Activated T-helper 1 cell treated with anti-CD3 and anti-CD28 coated beads, Interleukin-12 subunit alpha, Interleukin-12 subunit beta, Interleukin-2, Interleukin-4 antibody, amounts not matched to agents 30 ng/mL and 10 ng/mL and 1 ng/mL, durations not matched to agents 14 hours and 24 hours and 36 hours (primary cell): ENCODE data around the gene SERP1. TPM values are rescaled to one million over a fixed set of nuclear protein-coding genes. Genes with fewer than 3 reads are reported as not detected.

Experiments used
- DNase-seq: peaks from one replicate; pipeline ENCODE4 v3.0.0; 2021; ENCODE audit warnings: low spot score
- H3K27ac Mint-ChIP-seq: one replicate; pipeline ENCODE4 v1.8.0; 2021; ENCODE audit warnings: mild to moderate bottlenecking, mixed read lengths
- H3K27me3 Mint-ChIP-seq: one replicate; pipeline ENCODE4 v1.8.0; 2022; ENCODE audit warnings: mild to moderate bottlenecking, moderate library complexity, mixed read lengths; ENCODE audit not compliant: insufficient read depth
- H3K36me3 Mint-ChIP-seq: one replicate; pipeline ENCODE4 v1.8.0; 2021; ENCODE audit warnings: low read depth, mixed read lengths
- H3K4me1 Mint-ChIP-seq: one replicate; pipeline ENCODE4 v1.8.0; 2021; ENCODE audit warnings: low read depth, mixed read lengths
- H3K4me3 Mint-ChIP-seq: one replicate; pipeline ENCODE4 v1.8.0; 2021; ENCODE audit warnings: mild to moderate bottlenecking, moderate library complexity, mixed read lengths
- H3K9me3 Mint-ChIP-seq: one replicate; pipeline ENCODE4 v1.8.0; 2021; ENCODE audit warnings: mixed read lengths
- intact Hi-C: fragments of 100-400 bp; cut with micrococcal nuclease; formaldehyde crosslinking; loops from one replicate; pipeline ENCODE4 v1.15.1; 2024
- total RNA-seq: library from RNA; stranded (reverse); gene quantifications from 2 replicates; pipeline ENCODE4 v1.2.3, GENCODE V29; 2022

The SERP1 gene
- total RNA-seq, 1 donor from 2014 or later, result 96.0 TPM

GRCh38 chr3:150555859-150556436, 9.7 kb upstream of the SERP1 start:
- no peaks in the 10 kb centered on the region for H3K27me3 Mint-ChIP-seq
- H3K27ac Mint-ChIP-seq, result no peak overlapping the region
- no peaks in the 10 kb centered on the region for H3K9me3 Mint-ChIP-seq
- intact Hi-C loops, result no loop called here
- H3K4me1 Mint-ChIP-seq, result peaks cover 45% of the 10 kb centered on the region
- DNase-seq, result no peak
- peaks cover 45% of the 10 kb centered on the region for H3K36me3 Mint-ChIP-seq
- no peak overlapping the region for H3K4me3 Mint-ChIP-seq

GRCh38 chr3:150547045-150547741, 897 bp upstream of the SERP1 start:
- intact Hi-C loops, result loop anchor here (2.0 to 10.0 kb wide), 10 partner anchors 18 to 1710 kb away; partner anchors contain the start of genes COMMD2, GPR171 and RNF13
- Mint-ChIP-seq H3K27me3 (no peaks in the 10 kb centered on the region), H3K36me3 (peaks cover 48% of the 10 kb centered on the region), H3K4me3 (peak overlapping the region; percentile 95), H3K27ac (peak overlapping the region; percentile 98), H3K4me1 (peaks cover 63% of the 10 kb centered on the region), H3K9me3 (no peaks in the 10 kb centered on the region)
- no peak for DNase-seq

DNA sequence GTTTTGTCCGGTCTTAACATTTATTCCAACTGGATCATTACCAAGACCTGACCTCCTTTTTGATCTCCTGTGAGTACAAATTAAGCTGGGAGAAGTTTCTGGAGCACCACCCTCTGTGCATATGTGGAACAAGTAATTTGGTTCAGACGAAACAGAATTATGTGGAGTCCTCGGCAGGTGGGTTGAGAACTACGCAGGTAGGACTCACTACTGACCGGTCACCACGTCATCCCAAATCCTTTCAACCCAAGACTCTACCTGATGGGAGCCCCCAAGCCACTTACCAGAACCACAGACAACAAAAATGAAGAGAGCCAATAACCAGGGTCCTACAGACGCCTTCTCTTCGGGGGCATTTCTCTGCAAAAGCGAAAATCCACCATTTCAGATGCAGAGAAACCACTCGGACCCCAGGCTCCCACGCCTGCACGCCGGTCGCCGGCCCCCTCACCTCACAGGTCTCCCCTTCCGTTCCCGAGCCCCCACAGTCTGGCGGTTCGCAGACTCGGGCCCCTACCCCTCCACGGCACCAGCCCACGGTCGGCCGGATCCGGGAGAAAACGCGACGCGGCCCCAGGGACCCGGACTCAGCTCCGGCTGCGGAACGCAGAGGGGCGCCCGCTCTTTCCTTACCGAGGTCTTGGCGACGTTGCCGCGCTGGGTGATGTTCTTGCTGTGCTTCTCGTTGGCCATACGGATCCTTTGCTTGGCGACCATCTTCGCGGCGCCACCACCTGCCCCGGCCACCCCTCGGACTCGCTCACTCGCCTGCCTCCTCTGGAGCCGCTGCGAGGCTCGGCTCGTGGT, 674 bp downstream of the SERP1 start:
- H3K27me3 Mint-ChIP-seq, result no peaks in the 10 kb centered on the region
- intact Hi-C loops, result loop anchor here (1.0 to 10.0 kb wide), 19 partner anchors 17 to 1712 kb away; partner anchors contain the start of genes COMMD2, ERICH6, GPR171 and RNF13
- DNase-seq, result no peak
- peaks cover 68% of the 10 kb centered on the region for H3K4me1 Mint-ChIP-seq
- no peaks in the 10 kb centered on the region for H3K9me3 Mint-ChIP-seq
- peak overlapping the region; percentile 95 for H3K4me3 Mint-ChIP-seq
- peak overlapping the region; percentile 98 for H3K27ac Mint-ChIP-seq
- H3K36me3 Mint-ChIP-seq, result peaks cover 53% of the 10 kb centered on the region

DNA sequence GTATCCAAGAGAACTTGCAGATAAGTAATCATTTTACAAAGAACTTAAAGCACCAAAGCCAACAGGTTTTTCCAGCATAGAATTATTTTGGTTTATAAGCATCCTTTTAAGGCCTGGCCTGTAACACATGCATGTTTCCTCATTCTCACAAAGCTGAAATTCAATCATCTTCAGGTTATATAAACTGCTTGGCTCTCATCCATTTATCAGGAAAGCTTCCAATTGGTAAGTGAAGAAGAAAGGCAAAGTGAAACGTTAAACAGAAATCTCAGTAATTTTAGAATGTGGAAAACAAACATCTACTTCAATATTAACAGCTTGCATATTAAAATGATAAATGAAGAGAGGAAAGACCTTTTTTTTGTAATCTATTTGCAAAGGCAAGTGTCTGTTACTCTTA, 1.6 kb downstream of the SERP1 start:
- H3K9me3 Mint-ChIP-seq, result no peaks in the 10 kb centered on the region
- H3K4me1 Mint-ChIP-seq, result peaks cover 64% of the 10 kb centered on the region
- H3K27ac Mint-ChIP-seq, result no peak overlapping the region
- H3K4me3 Mint-ChIP-seq, result peak overlapping the region; percentile 95
- intact Hi-C loops, result loop anchor here (1.0 to 10.0 kb wide), 8 partner anchors 16 to 1713 kb away; partner anchors contain the start of genes COMMD2 and GPR171
- H3K27me3 Mint-ChIP-seq, result no peaks in the 10 kb centered on the region
- no peak for DNase-seq
- H3K36me3 Mint-ChIP-seq, result peaks cover 51% of the 10 kb centered on the region

- intact Hi-C loops, result loop anchor here (10.0 kb wide), 1 partner anchor 1599 kb away; no protein-coding TSS in a partner anchor
- DNase-seq, result no peak
- Mint-ChIP-seq H3K27me3 (no peaks in the 10 kb centered on the region), H3K4me3 (peak overlapping the region; percentile 95), H3K27ac (peak overlapping the region; percentile 53), H3K4me1 (peaks cover 59% of the 10 kb centered on the region), H3K36me3 (peaks cover 48% of the 10 kb centered on the region), H3K9me3 (no peaks in the 10 kb centered on the region)
Measured at GRCh38 chr3:150544041-150544440, 2.3 kb downstream of the SERP1 start.

- H3K27ac Mint-ChIP-seq, result no peak overlapping the region
- no peak for DNase-seq
- intact Hi-C loops, result loop anchor here (10.0 kb wide), 1 partner anchor 1599 kb away; no protein-coding TSS in a partner anchor
- no peaks in the 10 kb centered on the region for H3K9me3 Mint-ChIP-seq
- H3K4me1 Mint-ChIP-seq, result peaks cover 55% of the 10 kb centered on the region
- H3K27me3 Mint-ChIP-seq, result no peaks in the 10 kb centered on the region
- no peak overlapping the region for H3K4me3 Mint-ChIP-seq
- H3K36me3 Mint-ChIP-seq, result peaks cover 48% of the 10 kb centered on the region
Measured at GRCh38 chr3:150543531-150543930, 2.8 kb downstream of the SERP1 start.

- DNase-seq, result no peak
- Mint-ChIP-seq H3K27ac (no peak overlapping the region), H3K4me1 (peaks cover 51% of the 10 kb centered on the region), H3K9me3 (no peaks in the 10 kb centered on the region), H3K4me3 (no peak overlapping the region), H3K36me3 (peaks cover 45% of the 10 kb centered on the region), H3K27me3 (no peaks in the 10 kb centered on the region)
- intact Hi-C loops, result loop anchor here (10.0 kb wide), 1 partner anchor 1598 kb away; no protein-coding TSS in a partner anchor
Measured at GRCh38 chr3:150543128-150543527, 3.2 kb downstream of the SERP1 start.

DNA sequence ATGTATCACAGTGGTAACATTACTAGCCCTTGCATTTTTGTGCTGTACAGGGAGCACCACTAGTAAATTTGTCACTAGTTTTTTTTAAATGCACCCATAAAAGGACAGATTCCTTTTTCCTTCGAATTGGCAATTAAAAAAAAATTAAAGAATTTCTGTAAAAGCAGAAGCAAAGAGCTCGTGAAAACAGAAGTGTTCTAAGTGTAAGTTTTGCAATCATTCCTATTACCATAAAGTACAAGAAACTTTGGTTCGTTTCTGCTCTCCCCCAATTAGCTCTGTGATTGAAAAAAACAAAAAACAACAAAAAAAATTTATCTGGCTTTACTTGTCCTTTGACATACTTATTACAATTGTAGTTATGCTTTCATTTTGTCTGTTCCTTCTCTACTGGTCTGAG, 5.3 kb downstream of the SERP1 start:
- no peak for DNase-seq
- H3K27ac Mint-ChIP-seq, result no peak overlapping the region
- no peaks in the 10 kb centered on the region for H3K27me3 Mint-ChIP-seq
- peaks cover 39% of the 10 kb centered on the region for H3K36me3 Mint-ChIP-seq
- H3K4me1 Mint-ChIP-seq, result peaks cover 38% of the 10 kb centered on the region
- intact Hi-C loops, result loop anchor here (10.0 kb wide), 1 partner anchor 1596 kb away; no protein-coding TSS in a partner anchor
- no peaks in the 10 kb centered on the region for H3K9me3 Mint-ChIP-seq
- no peak overlapping the region for H3K4me3 Mint-ChIP-seq

DNA sequence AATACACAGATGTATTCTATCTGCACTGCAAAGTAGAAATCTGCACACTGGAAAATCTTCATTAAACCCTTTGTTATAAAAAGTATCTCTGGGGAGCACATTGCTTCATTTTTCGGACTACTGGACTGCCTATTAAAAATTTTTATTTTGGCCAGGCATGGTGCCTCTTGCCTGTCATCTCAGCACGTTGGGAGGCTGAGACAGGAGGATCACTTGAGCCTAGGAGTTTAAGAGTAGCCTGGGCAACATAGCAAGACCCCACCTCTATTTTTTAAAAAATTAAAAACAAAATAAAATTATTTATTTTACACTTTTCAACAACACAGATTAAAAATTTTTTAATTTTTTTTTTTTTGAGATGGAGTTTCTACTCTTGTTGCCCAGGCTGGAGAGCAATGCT, 6.0 kb downstream of the SERP1 start:
- Mint-ChIP-seq H3K9me3 (no peaks in the 10 kb centered on the region), H3K4me1 (peaks cover 38% of the 10 kb centered on the region), H3K27me3 (no peaks in the 10 kb centered on the region), H3K27ac (no peak overlapping the region), H3K4me3 (no peak overlapping the region), H3K36me3 (peaks cover 32% of the 10 kb centered on the region)
- DNase-seq, result no peak
- intact Hi-C loops, result loop anchor here (10.0 kb wide), 1 partner anchor 1595 kb away; no protein-coding TSS in a partner anchor

GRCh38 chr3:150538324-150539208, 7.7 kb downstream of the SERP1 start:
- Mint-ChIP-seq H3K27ac (no peak overlapping the region), H3K36me3 (peaks cover 22% of the 10 kb centered on the region), H3K4me1 (peaks cover 24% of the 10 kb centered on the region), H3K4me3 (no peak overlapping the region), H3K27me3 (no peaks in the 10 kb centered on the region), H3K9me3 (no peaks in the 10 kb centered on the region)
- DNase-seq, result no peak
- intact Hi-C loops, result no loop called here

DNA sequence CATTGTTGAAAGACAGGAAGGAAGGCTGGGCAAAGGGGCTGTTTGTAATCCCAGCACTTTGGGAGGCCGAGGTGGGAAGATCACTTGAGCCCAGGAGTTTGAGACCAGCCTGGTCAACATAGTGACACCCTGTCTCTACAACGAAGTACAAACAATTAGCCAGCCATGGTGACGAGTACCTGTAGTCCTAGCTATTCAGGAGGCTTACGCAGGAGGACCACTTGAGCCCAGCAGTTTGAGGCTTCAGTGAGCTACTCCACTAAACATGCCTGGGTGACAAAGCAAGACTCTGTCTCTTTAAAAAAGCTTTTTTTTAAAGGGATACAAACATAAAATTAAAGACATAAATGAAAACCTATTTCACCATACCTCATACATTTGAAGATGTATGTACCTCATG, 11.1 kb downstream of the SERP1 start:
- H3K36me3 Mint-ChIP-seq, result no peaks in the 10 kb centered on the region
- no peak overlapping the region for H3K4me3 Mint-ChIP-seq
- peaks cover 4% of the 10 kb centered on the region for H3K27me3 Mint-ChIP-seq
- H3K9me3 Mint-ChIP-seq, result no peaks in the 10 kb centered on the region
- no peak for DNase-seq
- H3K27ac Mint-ChIP-seq, result no peak overlapping the region
- peaks cover 7% of the 10 kb centered on the region for H3K4me1 Mint-ChIP-seq
- intact Hi-C loops, result no loop called here

DNA sequence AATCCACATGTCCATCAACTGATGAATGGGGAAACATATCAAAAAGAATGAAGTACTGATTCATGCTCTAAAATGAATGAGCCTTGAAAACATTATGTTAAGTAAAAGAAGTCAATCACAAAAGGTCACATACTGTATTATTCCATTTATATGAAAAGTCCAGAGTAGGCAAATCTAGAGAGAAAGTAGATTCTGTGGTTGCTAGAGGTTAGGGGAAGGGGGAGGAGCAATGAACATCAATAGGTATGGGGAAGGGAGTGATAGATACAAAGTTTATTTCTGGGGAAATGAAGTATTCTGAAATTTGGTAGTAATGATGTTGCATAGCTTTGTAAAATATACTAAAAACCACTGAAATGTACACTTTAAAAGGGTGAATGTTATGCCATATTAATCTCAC, 14.5 kb downstream of the SERP1 start:
- intact Hi-C loops, result no loop called here
- H3K4me1 Mint-ChIP-seq, result peaks cover 7% of the 10 kb centered on the region

More for the DNA sequence above, 14.5 kb downstream of the SERP1 start:
- H3K9me3 Mint-ChIP-seq, result no peaks in the 10 kb centered on the region
- no peak overlapping the region for H3K27ac Mint-ChIP-seq
- H3K27me3 Mint-ChIP-seq, result peaks cover 6% of the 10 kb centered on the region
- no peak for DNase-seq
- H3K36me3 Mint-ChIP-seq, result no peaks in the 10 kb centered on the region
- no peak overlapping the region for H3K4me3 Mint-ChIP-seq
